HG03354 (cell line): ENCODE measurements around the gene AGBL4.

ENCODE experiments used
- ATAC-seq: cut with Tn5 transposase; IDR thresholded peaks from one replicate; pipeline ENCODE4 v1.9.1; 2021; ENCODE audit warnings: mild to moderate bottlenecking; ENCODE audit not compliant: unreplicated experiment, poor library complexity, severe bottlenecking

Gene AGBL4

GRCh38 chr1:48681476-48682305 is 1342.1 kb downstream of the AGBL4 start:
- no peak for ATAC-seq

- ATAC-seq: no peak
Observed at GRCh38 chr1:48680411-48681035, 1343.2 kb downstream of the AGBL4 start.

- ATAC-seq: no peak
Observed at GRCh38 chr1:48679859-48680258, 1343.9 kb downstream of the AGBL4 start.

GRCh38 chr1:48678710-48679505 is 1344.8 kb downstream of the AGBL4 start:
- ATAC-seq: peak; percentile 63

- no peak for ATAC-seq
Observed at GRCh38 chr1:48677306-48678287, 1346.2 kb downstream of the AGBL4 start.

- ATAC-seq: peak; percentile 41
Observed at GRCh38 chr1:48676822-48677221, 1346.9 kb downstream of the AGBL4 start.

GRCh38 chr1:48676376-48676775 is 1347.4 kb downstream of the AGBL4 start:
- ATAC-seq: no peak

- ATAC-seq: no peak
Observed at GRCh38 chr1:48675251-48675650, 1348.5 kb downstream of the AGBL4 start.

- no peak for ATAC-seq
Observed at GRCh38 chr1:48674641-48675040, 1349.1 kb downstream of the AGBL4 start.

GRCh38 chr1:48673332-48674105 is 1350.2 kb downstream of the AGBL4 start:
- no peak for ATAC-seq

- no peak for ATAC-seq
Observed at GRCh38 chr1:48671578-48671977, 1352.2 kb downstream of the AGBL4 start.

- no peak for ATAC-seq
Observed at GRCh38 chr1:48670234-48671020, 1353.3 kb downstream of the AGBL4 start.

GRCh38 chr1:48668339-48668738 is 1355.4 kb downstream of the AGBL4 start:
- ATAC-seq: no peak

- no peak for ATAC-seq
Observed at GRCh38 chr1:48667782-48668181, 1356.0 kb downstream of the AGBL4 start.

GRCh38 chr1:48665708-48666407 is 1357.9 kb downstream of the AGBL4 start:
- no peak for ATAC-seq

- ATAC-seq: no peak
Observed at GRCh38 chr1:48661726-48662463, 1361.9 kb downstream of the AGBL4 start.

GRCh38 chr1:48659801-48660200 is 1364.0 kb downstream of the AGBL4 start:
- no peak for ATAC-seq
